PC-9 (cell line): Measurements from ENCODE around the gene LMF1. TPM values are rescaled to one million over a fixed set of nuclear protein-coding genes. Genes with fewer than 3 reads are reported as not detected.

Experiments used
- BruUV-seq: library from RNA; stranded (reverse); fragments of 400-500 nt; replicated peaks from 2 replicates; lab custom pipeline; 2021; lab: Mats Ljungman, UMichigan
- CTCF ChIA-PET: fragments of 300-600 bp; sonication (Branson Sonifier 250); formaldehyde crosslinking; loops from one replicate; lab custom pipeline; 2022; ENCODE audit warnings: antibody characterized with exemption; lab: Charles Lee
- POLR2A ChIA-PET: fragments of 300-600 bp; sonication (Branson Sonifier 250); formaldehyde crosslinking; loops from one replicate; lab custom pipeline; 2022; ENCODE audit warnings: antibody characterized with exemption; ENCODE audit not compliant: unreplicated experiment; lab: Charles Lee
- DNase-seq, 2 experiments: peaks; one replicate each; pipeline versions ENCODE4 v3.0.0 to v3.0.0-alpha.2; 2015 to 2022; ENCODE audit warnings: mixed read lengths in 1 of 2
- H2AFZ ChIP-seq: fragments of 200-600 bp; sonication (generic); 2 replicates; pipeline ENCODE4 v1.8.1; 2017; ENCODE audit warnings: antibody characterized with exemption
- H3F3A ChIP-seq: fragments of 200-600 bp; sonication (generic); 2 replicates; pipeline ENCODE4 v1.8.1; 2017; ENCODE audit warnings: antibody characterized with exemption, mild to moderate bottlenecking, low read depth; ENCODE audit not compliant: insufficient read depth
- H3K27ac ChIP-seq: fragments of 200-600 bp; sonication (generic); 2 replicates; pipeline ENCODE4 v1.6.1; 2016; ENCODE audit warnings: mixed run types
- H3K27me3 ChIP-seq: fragments of 200-600 bp; sonication (generic); 2 replicates; pipeline ENCODE4 v1.6.1; 2016; ENCODE audit warnings: low read depth, mixed run types; ENCODE audit not compliant: insufficient read depth
- H3K36me3 ChIP-seq: fragments of 200-600 bp; sonication (generic); 2 replicates; pipeline ENCODE4 v1.6.1; 2016; ENCODE audit warnings: low read depth, mixed run types
- H3K4me1 ChIP-seq: fragments of 200-600 bp; sonication (generic); replicated peaks from 2 replicates; pipeline ENCODE4 v1.6.1; 2016; ENCODE audit warnings: mixed run types; ENCODE audit not compliant: insufficient read depth
- H3K4me2 ChIP-seq: fragments of 200-600 bp; sonication (generic); 2 replicates; pipeline ENCODE4 v1.6.1; 2017; ENCODE audit warnings: mixed run types
- H3K4me3 ChIP-seq: fragments of 200-600 bp; sonication (generic); 2 replicates; pipeline ENCODE4 v1.6.1; 2016; ENCODE audit warnings: mixed run types
- H3K79me2 ChIP-seq: fragments of 200-600 bp; sonication (generic); 2 replicates; pipeline ENCODE4 v1.6.1; 2017; ENCODE audit warnings: low read depth, mixed run types
- H3K9me2 ChIP-seq: fragments of 200-600 bp; sonication (generic); 2 replicates; pipeline ENCODE4 v1.8.1; 2017; ENCODE audit warnings: mild to moderate bottlenecking; ENCODE audit not compliant: insufficient read depth
- H3K9me3 ChIP-seq: fragments of 200-600 bp; sonication (generic); 2 replicates; pipeline ENCODE4 v1.8.1; 2016; ENCODE audit warnings: low read depth; ENCODE audit not compliant: insufficient read depth
- H4K20me1 ChIP-seq: fragments of 200-600 bp; sonication (generic); 2 replicates; pipeline ENCODE4 v1.8.1; 2017; ENCODE audit not compliant: insufficient read depth
- CTCF ChIP-seq: fragments of 200-600 bp; sonication (generic); conservative IDR thresholded peaks from 2 replicates; pipeline ENCODE4 v1.6.1; 2017; ENCODE audit warnings: mixed run types, antibody characterized with exemption, mild to moderate bottlenecking, moderate library complexity
- EZH2 ChIP-seq: fragments of 200-600 bp; sonication (generic); IDR thresholded peaks from 2 replicates; pipeline ENCODE4 v1.8.0; 2017; ENCODE audit warnings: antibody characterized with exemption, low read depth
- intact Hi-C: fragments of 100-400 bp; cut with micrococcal nuclease; formaldehyde crosslinking; loops from one replicate; pipeline ENCODE4 v1.10.0; 2022; ENCODE audit not compliant: unreplicated experiment
- total RNA-seq: library from RNA; stranded (reverse); gene quantifications from 2 replicates; pipeline ENCODE4 v1.2.3, GENCODE V29; 2021

LMF1 gene
- total RNA-seq, 1 experiment from 2014 or later, result 31.3 TPM

- no peak overlapping the region for H2AFZ ChIP-seq
- no peak for DNase-seq
- no peaks in the 10 kb centered on the region for H3K9me3 ChIP-seq
- no peaks in the 10 kb centered on the region; the same call in 1 of the 2 replicates for H4K20me1 ChIP-seq
- H3K27me3 ChIP-seq, result peaks cover 36% of the 10 kb centered on the region
- peaks cover 6% of the 10 kb centered on the region; the same call in 1 of the 2 replicates for H3F3A ChIP-seq
- BruUV-seq, result no TSS peak
- no peaks in the 10 kb centered on the region for H3K9me2 ChIP-seq
- intact Hi-C loops, result loop anchor here (5.0 to 10.0 kb wide), 2 partner anchors 157 to 259 kb away; no protein-coding TSS in a partner anchor
- no peak overlapping the region for H3K4me2 ChIP-seq
- H3K4me1 ChIP-seq, result peaks cover 12% of the 10 kb centered on the region
- H3K4me3 ChIP-seq, result no peak overlapping the region
- CTCF ChIA-PET, result no interaction called here
- POLR2A ChIA-PET, result no interaction called here
- peaks cover 8% of the 10 kb centered on the region; the same call in 1 of the 2 replicates for H3K79me2 ChIP-seq
- TF ChIP-seq CTCF (no peak), EZH2 (no peak)
- H3K36me3 ChIP-seq, result no peaks in the 10 kb centered on the region
- H3K27ac ChIP-seq, result no peak overlapping the region
Measured at GRCh38 chr16:971582-971905, 760 bp upstream of the LMF1 start.

GRCh38 chr16:970386-970765, 408 bp downstream of the LMF1 start:
- Histone ChIP-seq H3K4me1 (peaks cover 12% of the 10 kb centered on the region), H3K4me2 (peak overlapping the region; percentile 85), H2AFZ (peak overlapping the region; percentile 85), H3K9me2 (no peaks in the 10 kb centered on the region), H3K27me3 (peaks cover 33% of the 10 kb centered on the region), H3K9me3 (no peaks in the 10 kb centered on the region), H3K27ac (peak overlapping the region; percentile 30; the same call in 1 of the 2 replicates), H3F3A (peaks cover 3% of the 10 kb centered on the region; the same call in 1 of the 2 replicates), H3K4me3 (peak overlapping the region; percentile 85), H4K20me1 (no peaks in the 10 kb centered on the region; the same call in 1 of the 2 replicates), H3K79me2 (peaks cover 8% of the 10 kb centered on the region; the same call in 1 of the 2 replicates), H3K36me3 (no peaks in the 10 kb centered on the region)
- TF ChIP-seq CTCF (no peak), EZH2 (no peak)
- no TSS peak for BruUV-seq
- ChIA-PET POLR2A (no interaction called here), CTCF (no interaction called here)
- intact Hi-C loops, result loop anchor here (5.0 to 10.0 kb wide), 2 partner anchors 156 to 258 kb away; no protein-coding TSS in a partner anchor
- no peak for DNase-seq

GRCh38 chr16:969508-970385, 1.0 kb downstream of the LMF1 start:
- Histone ChIP-seq H3K36me3 (no peaks in the 10 kb centered on the region), H4K20me1 (no peaks in the 10 kb centered on the region; the same call in 1 of the 2 replicates), H3K4me1 (peaks cover 8% of the 10 kb centered on the region), H2AFZ (peak overlapping the region; percentile 85), H3K4me2 (peak overlapping the region; percentile 85), H3F3A (peaks cover 3% of the 10 kb centered on the region; the same call in 1 of the 2 replicates), H3K9me2 (no peaks in the 10 kb centered on the region), H3K27me3 (peaks cover 33% of the 10 kb centered on the region), H3K79me2 (peaks cover 8% of the 10 kb centered on the region; the same call in 1 of the 2 replicates), H3K9me3 (no peaks in the 10 kb centered on the region), H3K4me3 (peak overlapping the region; percentile 85), H3K27ac (no peak overlapping the region)
- intact Hi-C loops, result loop anchor here (5.0 to 10.0 kb wide), 2 partner anchors 155 to 257 kb away; no protein-coding TSS in a partner anchor
- no peak for TF ChIP-seq EZH2
- TF ChIP-seq CTCF, result no peak
- no peak for DNase-seq
- CTCF ChIA-PET, result no interaction called here
- POLR2A ChIA-PET, result no interaction called here
- TSS peak; percentile 48 for BruUV-seq
